B cell (primary cell): ENCODE data around the gene OXER1. TPM values are rescaled to one million over a fixed set of nuclear protein-coding genes. Genes with fewer than 3 reads are reported as not detected.
A peak's percentile ranks its signal among the peaks of the same experiment; 100 is the strongest.

Source experiments
- ATAC-seq: fragments of 200-7000 bp; cut with Tn5 transposase; one replicate; pipeline ENCODE4 v1.10.0; 2021; ENCODE audit warnings: low read depth, mild to moderate bottlenecking, moderate number of reproducible peaks, moderate library complexity
- CTCF ChIA-PET: fragments of 350-600 bp; sonication (Branson Sonifier 250); formaldehyde crosslinking; loops from one replicate; lab custom pipeline; 2021; ENCODE audit warnings: antibody characterized with exemption, inconsistent platforms; lab: Charles Lee
- POLR2A ChIA-PET: fragments of 350-600 bp; sonication (Branson Sonifier 250); formaldehyde crosslinking; loops from one replicate; lab custom pipeline; 2021; ENCODE audit warnings: antibody characterized with exemption; lab: Charles Lee
- DNase-seq: peaks from one replicate; pipeline ENCODE4 v3.0.0; 2013
- H2AFZ ChIP-seq: 2 replicates; pipeline ENCODE4 v1.6.1; 2012; ENCODE audit warnings: mild to moderate bottlenecking, low read depth, low read length; ENCODE audit not compliant: insufficient read depth, poor library complexity, severe bottlenecking
- H3K27ac ChIP-seq, 2 donors: 1 replicate in 1 of 2; 2 replicates in 1 of 2; pipeline ENCODE4 v1.5.1; 2012 to 2013; ENCODE audit warnings: low read length in 2 of 2, mild to moderate bottlenecking in 2 of 2, moderate library complexity in 1 of 2
- H3K27me3 ChIP-seq, 4 experiments: fragments of 200-600 bp in 1 of 4; sonication (generic) in 1 of 4; replicated peaks in 1 of 4; 1 replicate in 2 of 4; 2 replicates in 2 of 4; pipeline versions ENCODE4 v1.6.1 to v1.7.0; 2013 to 2016; ENCODE audit warnings: low read length in 3 of 4, mild to moderate bottlenecking in 2 of 4, mixed read lengths in 1 of 4, moderate library complexity in 1 of 4; ENCODE audit not compliant: insufficient read depth in 4 of 4, control insufficient read depth in 3 of 4; ENCODE audit errors: control extremely low read depth in 1 of 4
- H3K36me3 ChIP-seq, 2 experiments: replicated peaks in 1 of 2; 1 replicate in 1 of 2; 2 replicates in 1 of 2; pipeline versions ENCODE4 v1.6.1 to v1.7.1; 2013; ENCODE audit warnings: low read length in 1 of 2; ENCODE audit not compliant: insufficient read depth in 2 of 2, control insufficient read depth in 1 of 2; ENCODE audit errors: control extremely low read depth in 1 of 2, extremely low read depth in 1 of 2
- H3K4me1 ChIP-seq, 2 donors: fragments of 200-600 bp in 1 of 2; sonication (generic) in 1 of 2; 1 replicate in 1 of 2; 2 replicates in 1 of 2; pipeline versions ENCODE4 v1.5.1 to v1.6.1; 2013 to 2017; ENCODE audit warnings: low read length in 2 of 2; ENCODE audit not compliant: control insufficient read depth in 2 of 2, insufficient read depth in 2 of 2
- H3K4me2 ChIP-seq: replicated peaks from 2 replicates; pipeline ENCODE3; 2012; ENCODE audit warnings: mild to moderate bottlenecking, low read depth, low read length; ENCODE audit not compliant: poor library complexity, severe bottlenecking
- H3K4me3 ChIP-seq, 5 experiments: fragments of 200-600 bp in 1 of 5; sonication (generic) in 1 of 5; 1 replicate in 3 of 5; 2 replicates in 2 of 5; pipeline versions ENCODE4 v1.5.1 to v1.7.0; 2011 to 2016; ENCODE audit warnings: low read length in 4 of 5, mild to moderate bottlenecking in 4 of 5, low read depth in 2 of 5, control low read depth in 1 of 5, moderate library complexity in 1 of 5; ENCODE audit not compliant: insufficient read depth in 1 of 5; ENCODE audit errors: control extremely low read depth in 1 of 5, extremely low read depth in 1 of 5
- H3K79me2 ChIP-seq: fragments of 200-600 bp; sonication (generic); one replicate; pipeline ENCODE4 v1.6.0; 2016; ENCODE audit warnings: low read length; ENCODE audit not compliant: control insufficient read depth, insufficient read depth
- H3K9ac ChIP-seq: fragments of 200-600 bp; sonication (generic); 2 replicates; pipeline ENCODE4 v1.6.1; 2017; ENCODE audit warnings: mild to moderate bottlenecking, low read length, moderate library complexity
- H3K9me3 ChIP-seq, 3 donors: one replicate each; pipeline versions ENCODE4 v1.6.1 to v1.7.1; 2013; ENCODE audit warnings: low read length in 2 of 3; ENCODE audit not compliant: control insufficient read depth in 2 of 3, insufficient read depth in 1 of 3; ENCODE audit errors: control extremely low read depth in 1 of 3
- H4K20me1 ChIP-seq: 2 replicates; pipeline ENCODE4 v1.6.0; 2012; ENCODE audit warnings: mild to moderate bottlenecking, low read length; ENCODE audit not compliant: insufficient read depth, control insufficient read depth, poor library complexity, severe bottlenecking
- H3K27ac Mint-ChIP-seq: one replicate; pipeline ENCODE4 v1.8.0; 2021; ENCODE audit warnings: mixed read lengths
- H3K27me3 Mint-ChIP-seq: one replicate; pipeline ENCODE4 v1.8.0; 2021; ENCODE audit warnings: mixed read lengths
- H3K4me1 Mint-ChIP-seq: one replicate; pipeline ENCODE4 v1.8.0; 2021; ENCODE audit warnings: mixed read lengths
- H3K4me3 Mint-ChIP-seq: one replicate; pipeline ENCODE4 v1.8.0; 2021; ENCODE audit warnings: mixed read lengths
- H3K9me3 Mint-ChIP-seq: one replicate; pipeline ENCODE4 v1.8.0; 2022; ENCODE audit warnings: mixed read lengths; ENCODE audit not compliant: insufficient read depth
- EZH2 ChIP-seq: IDR thresholded peaks from 2 replicates; pipeline ENCODE4 v1.6.1; 2012; ENCODE audit warnings: borderline replicate concordance, low read depth, mild to moderate bottlenecking, moderate library complexity, low read length; ENCODE audit not compliant: insufficient read depth, poor library complexity, severe bottlenecking
- WGBS: methylation state at CpG from one replicate; pipeline ENCODE4 v1.1.5; 2013; ENCODE audit warnings: missing lambda C conversion rate; ENCODE audit not compliant: insufficient coverage; 5-methylcytosine and 5-hydroxymethylcytosine counted together
- intact Hi-C: fragments of 100-400 bp; cut with micrococcal nuclease; formaldehyde crosslinking; loops from one replicate; pipeline ENCODE4 v1.10.0; 2022
- polyA minus RNA-seq: library from RNA; depleted of rRNA, polyadenylated mRNA; stranded (reverse); fragments of >200 nt; gene quantifications from 2 replicates; pipeline ENCODE4 v1.2.3, GENCODE V29; 2012
- polyA plus RNA-seq: library from polyadenylated mRNA; depleted of rRNA; stranded (reverse); fragments of >200 nt; gene quantifications from 2 replicates; pipeline ENCODE4 v1.2.3, GENCODE V29; 2012
- total RNA-seq, 2 donors: library from RNA; stranded (reverse); fragments of 120-200 nt in 1 of 2; gene quantifications; 1 replicate in 1 of 2; 2 replicates in 1 of 2; pipeline versions ENCODE4 v1.2.3 to v1.2.4, GENCODE V29; 2013 to 2022
- TF ChIP-seq, protein P1 (sequence below): fragments of 200-600 bp; IDR thresholded peaks from one replicate; pipeline ENCODE4 v1.8.0; 2022; ENCODE audit warnings: antibody characterized with exemption, mild to moderate bottlenecking

OXER1 gene
- 3.3 and 4.0 TPM in 2 replicates for total RNA-seq
- 0.54 TPM for total RNA-seq (2013)
- 3.2 and 3.7 TPM in 2 replicates for polyA plus RNA-seq
- 0.26 and 0.50 TPM in 2 replicates for polyA minus RNA-seq

- H3K4me2 ChIP-seq, result no peak within 1 kb of the TSS
- ChIA-PET CTCF (no interaction called here), POLR2A (no interaction called here)
- intact Hi-C loops, result no loop called here
- no peaks in the 10 kb centered on the region for H4K20me1 ChIP-seq
- no peaks in the 10 kb centered on the region for H3K27me3 Mint-ChIP-seq
- TF ChIP-seq EZH2, result no peak
- TF ChIP-seq, protein P1, sequence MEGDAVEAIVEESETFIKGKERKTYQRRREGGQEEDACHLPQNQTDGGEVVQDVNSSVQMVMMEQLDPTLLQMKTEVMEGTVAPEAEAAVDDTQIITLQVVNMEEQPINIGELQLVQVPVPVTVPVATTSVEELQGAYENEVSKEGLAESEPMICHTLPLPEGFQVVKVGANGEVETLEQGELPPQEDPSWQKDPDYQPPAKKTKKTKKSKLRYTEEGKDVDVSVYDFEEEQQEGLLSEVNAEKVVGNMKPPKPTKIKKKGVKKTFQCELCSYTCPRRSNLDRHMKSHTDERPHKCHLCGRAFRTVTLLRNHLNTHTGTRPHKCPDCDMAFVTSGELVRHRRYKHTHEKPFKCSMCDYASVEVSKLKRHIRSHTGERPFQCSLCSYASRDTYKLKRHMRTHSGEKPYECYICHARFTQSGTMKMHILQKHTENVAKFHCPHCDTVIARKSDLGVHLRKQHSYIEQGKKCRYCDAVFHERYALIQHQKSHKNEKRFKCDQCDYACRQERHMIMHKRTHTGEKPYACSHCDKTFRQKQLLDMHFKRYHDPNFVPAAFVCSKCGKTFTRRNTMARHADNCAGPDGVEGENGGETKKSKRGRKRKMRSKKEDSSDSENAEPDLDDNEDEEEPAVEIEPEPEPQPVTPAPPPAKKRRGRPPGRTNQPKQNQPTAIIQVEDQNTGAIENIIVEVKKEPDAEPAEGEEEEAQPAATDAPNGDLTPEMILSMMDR, result no peak
- no peaks in the 10 kb centered on the region for H3K4me1 ChIP-seq
- H3K9me3 ChIP-seq, result no peaks in the 10 kb centered on the region
- H3K27ac ChIP-seq, result no peak within 1 kb of the TSS
- H3K36me3 ChIP-seq, result no peaks in the 10 kb centered on the region
- no peak within 1 kb of the TSS for H3K4me3 Mint-ChIP-seq
- H3K9ac ChIP-seq, result no peak within 1 kb of the TSS
- no peak within 1 kb of the TSS for H3K4me3 ChIP-seq
- no peaks in the 10 kb centered on the region for H3K79me2 ChIP-seq
- H2AFZ ChIP-seq, result no peak within 1 kb of the TSS
- no peaks in the 10 kb centered on the region for H3K9me3 Mint-ChIP-seq
- WGBS, result 44% methylated on average over 3 of the region's 5 CpGs
- H3K4me1 Mint-ChIP-seq, result no peaks in the 10 kb centered on the region
- no peaks in the 10 kb centered on the region for H3K27me3 ChIP-seq
- no peak within 1 kb of the TSS for H3K27ac Mint-ChIP-seq
- ATAC-seq, result no peak
- no peak for DNase-seq
Measured at GRCh38 chr2:42764096-42764495, at the start of gene OXER1. TSS of gene OXER1 (minus strand) at chr2:42764135. CDS start at chr2:42764062, 73 bp downstream.

GRCh38 chr2:42812899-42813479 lies 49.1 kb upstream of the OXER1 start:
- Histone ChIP-seq H3K79me2 (no peaks in the 10 kb centered on the region), H3K9me3 (peaks cover 0 to 5% (median 0%) of the 10 kb centered on the region in 3 donors), H3K4me2 (no peak overlapping the region), H2AFZ (no peak overlapping the region), H3K9ac (no peak overlapping the region), H3K4me3 (no peak overlapping the region), H3K27me3 (no peaks in the 10 kb centered on the region), H3K27ac (no peak overlapping the region), H3K36me3 (no peaks in the 10 kb centered on the region), H3K4me1 (peaks cover 4 to 17% of the 10 kb centered on the region in 2 donors), H4K20me1 (no peaks in the 10 kb centered on the region)
- H3K4me3 Mint-ChIP-seq, result peak overlapping the region; percentile 23
- ChIA-PET POLR2A (no interaction called here), CTCF (interaction anchor here (0.7 to 5.3 kb wide), 4 partner anchors 12 to 20 kb away, joined by 3 to 64 read pairs (median 5); partner anchors contain the start of gene HAAO)
- WGBS, result no CpG with 5 or more reads among the region's 1 CpG
- TF ChIP-seq, protein P1, result peak; percentile 57
- no peak for TF ChIP-seq EZH2
- intact Hi-C loops, result loop anchor here (5.0 kb wide), 3 partner anchors 246 to 959 kb away; partner anchors contain the start of genes DYNC2LI1, MTA3 and ZFP36L2
- H3K27ac Mint-ChIP-seq, result peak overlapping the region; percentile 10
- H3K4me1 Mint-ChIP-seq, result peaks cover 25% of the 10 kb centered on the region
- H3K27me3 Mint-ChIP-seq, result no peaks in the 10 kb centered on the region
- peak; percentile 35 for DNase-seq
- ATAC-seq, result no peak
- no peaks in the 10 kb centered on the region for H3K9me3 Mint-ChIP-seq
